GM18519 (cell line): Measurements from ENCODE around the gene C16orf46.
A peak's percentile ranks its signal among the peaks of the same experiment; 100 is the strongest.

Experiments
- ATAC-seq: cut with Tn5 transposase; IDR thresholded peaks from one replicate; pipeline ENCODE4 v1.9.1; 2021; ENCODE audit warnings: mild to moderate bottlenecking, moderate library complexity; ENCODE audit not compliant: unreplicated experiment, low FRiP score

C16orf46 gene

GRCh38 chr16:81076566-81077075 lies 417 bp downstream of the C16orf46 start:
- peak; percentile 39 for ATAC-seq

- ATAC-seq = no peak
Observed at GRCh38 chr16:81073560-81074330, 3.3 kb downstream of the C16orf46 start.

DNA sequence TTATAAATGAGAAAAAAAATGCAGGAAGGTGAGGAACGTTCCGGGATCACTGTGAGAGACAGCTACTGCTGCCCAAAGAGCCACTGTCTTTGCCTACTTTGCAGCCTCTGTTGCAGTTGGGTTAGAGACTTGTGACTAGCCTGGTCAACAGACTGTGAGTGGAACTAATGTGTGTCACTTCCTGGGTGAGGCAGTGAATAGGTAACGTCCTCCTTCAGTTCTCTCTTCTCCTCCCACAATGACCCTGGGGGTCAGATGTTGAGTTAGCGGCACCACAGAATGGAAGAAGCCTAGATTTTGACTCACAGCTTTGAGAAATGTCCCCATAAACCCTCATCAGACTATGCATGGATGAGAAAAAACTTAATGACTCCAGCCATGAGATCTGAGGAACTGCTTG lies 5.2 kb downstream of the C16orf46 start:
- ATAC-seq = no peak

DNA sequence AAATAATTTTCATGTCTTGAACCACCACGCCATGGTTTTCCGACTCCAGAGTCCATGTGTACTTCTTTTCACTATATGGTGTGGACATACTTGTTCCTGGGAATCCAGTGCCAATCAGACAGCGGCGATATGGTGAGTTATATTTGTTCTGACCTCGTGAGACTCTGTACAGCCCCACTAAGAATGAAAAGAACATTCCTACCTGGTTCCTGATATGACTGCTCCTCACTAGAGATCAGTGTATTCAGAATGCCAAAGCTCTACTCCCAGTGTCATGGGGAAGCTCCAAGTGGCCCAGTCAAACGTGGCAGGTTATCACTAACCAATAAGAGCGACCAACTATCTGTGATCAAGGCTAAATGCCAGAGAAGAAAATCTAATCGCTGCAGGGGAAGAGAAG lies 6.1 kb downstream of the C16orf46 start:
- ATAC-seq = no peak

DNA sequence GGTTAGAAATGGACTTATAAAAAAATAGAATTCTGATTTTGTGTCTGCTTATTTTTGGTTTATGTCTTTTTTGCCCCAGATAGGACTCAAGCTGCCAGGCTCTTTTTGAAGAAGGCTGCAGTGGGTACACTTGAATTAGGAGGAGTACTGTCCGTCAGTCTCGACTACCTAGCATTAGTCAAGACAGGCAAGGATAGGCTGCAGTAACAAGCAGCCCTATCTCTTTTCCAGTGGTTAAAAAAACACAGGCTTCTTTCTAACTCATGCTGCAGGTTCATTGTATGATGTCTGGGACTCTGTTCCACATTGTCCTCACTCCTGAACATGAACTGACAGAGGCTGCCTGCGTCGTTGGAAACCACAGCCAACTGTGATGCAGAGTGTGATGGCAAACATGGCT lies 8.0 kb downstream of the C16orf46 start:
- ATAC-seq = no peak

DNA sequence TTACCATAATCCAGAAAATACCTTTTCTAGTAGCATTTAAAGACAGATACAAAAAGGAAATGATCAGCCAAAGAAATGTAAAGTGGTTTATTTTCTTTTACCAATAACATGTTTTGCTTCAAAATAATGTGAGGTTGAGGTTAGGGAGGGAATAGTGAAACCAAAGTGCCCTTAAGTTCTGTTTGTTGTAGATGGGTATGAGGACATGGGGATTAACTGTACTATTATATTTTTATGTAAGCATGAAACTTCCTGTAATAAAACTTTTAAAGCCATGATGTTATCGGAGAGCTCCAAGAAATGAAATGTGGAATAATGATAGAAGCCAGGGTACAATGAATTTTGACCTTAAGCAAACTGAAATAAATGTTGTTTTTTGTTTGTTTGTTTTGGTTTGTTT lies 9.9 kb downstream of the C16orf46 start:
- ATAC-seq = no peak

- no peak for ATAC-seq
Observed at GRCh38 chr16:81066681-81067080, 10.4 kb downstream of the C16orf46 start.

- ATAC-seq = no peak
Observed at GRCh38 chr16:81061871-81062608, 15.0 kb downstream of the C16orf46 start.

DNA sequence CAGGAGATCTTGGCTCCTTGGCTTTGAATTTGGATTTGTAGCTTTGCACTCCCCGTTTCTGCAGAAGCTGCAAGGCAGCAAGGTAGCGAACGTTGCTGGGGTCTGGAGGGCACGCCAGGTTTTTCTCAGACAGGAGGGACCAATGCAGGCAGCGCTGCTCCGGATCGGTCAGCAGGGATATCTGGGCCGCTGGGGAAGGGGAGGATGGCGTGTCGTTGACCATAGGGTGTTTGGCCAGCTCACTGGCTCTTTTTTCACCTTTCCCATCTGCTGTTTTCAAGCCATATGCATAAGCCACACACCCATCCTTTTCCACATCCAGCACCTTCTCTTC lies 15.8 kb downstream of the C16orf46 start:
- ATAC-seq = no peak

- no peak for ATAC-seq
Observed at GRCh38 chr16:81060576-81061306, 16.3 kb downstream of the C16orf46 start.

DNA sequence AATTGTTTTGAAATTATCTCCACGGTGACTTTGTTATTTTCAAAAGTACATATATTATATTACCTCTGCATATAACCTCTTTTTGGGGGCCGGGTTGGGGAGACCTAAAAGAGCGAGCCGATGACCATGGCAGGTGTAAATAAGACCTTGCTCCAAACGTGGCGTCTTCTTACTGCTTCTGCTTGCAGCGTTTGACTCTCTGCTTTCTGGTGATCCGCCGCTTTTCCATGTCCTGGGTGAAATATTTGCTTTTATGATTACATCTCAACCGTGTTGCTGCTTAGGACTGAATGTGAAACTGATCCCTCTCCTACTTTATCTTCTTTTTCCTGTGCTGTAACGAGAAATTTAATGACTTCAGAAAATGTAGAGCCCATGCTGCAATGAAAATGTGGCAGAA lies 23.3 kb downstream of the C16orf46 start:
- ATAC-seq = no peak

DNA sequence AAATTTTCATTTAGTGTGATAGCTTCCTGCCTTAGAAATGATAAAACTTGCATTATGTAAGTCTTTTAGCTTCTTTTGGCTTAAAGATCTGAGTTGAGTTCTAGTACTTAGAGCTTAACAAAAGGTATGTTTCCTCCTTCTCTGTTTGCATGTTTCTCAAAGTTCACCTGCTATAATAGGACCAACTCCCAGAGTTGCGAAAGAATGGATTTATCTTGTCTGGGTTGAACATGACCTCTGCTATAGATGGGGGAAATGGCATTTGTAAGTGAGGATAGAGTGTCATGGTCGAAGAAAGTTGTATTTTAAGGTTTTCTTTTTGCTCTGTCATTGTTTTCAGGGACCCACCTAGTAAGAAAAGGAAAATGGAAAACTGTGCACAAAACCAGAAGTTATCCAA lies 34.2 kb downstream of the C16orf46 start:
- ATAC-seq = no peak

GRCh38 chr16:81041696-81042095 lies 35.3 kb downstream of the C16orf46 start:
- ATAC-seq = no peak

- ATAC-seq = no peak
Observed at GRCh38 chr16:81040842-81041241, 36.2 kb downstream of the C16orf46 start.

DNA sequence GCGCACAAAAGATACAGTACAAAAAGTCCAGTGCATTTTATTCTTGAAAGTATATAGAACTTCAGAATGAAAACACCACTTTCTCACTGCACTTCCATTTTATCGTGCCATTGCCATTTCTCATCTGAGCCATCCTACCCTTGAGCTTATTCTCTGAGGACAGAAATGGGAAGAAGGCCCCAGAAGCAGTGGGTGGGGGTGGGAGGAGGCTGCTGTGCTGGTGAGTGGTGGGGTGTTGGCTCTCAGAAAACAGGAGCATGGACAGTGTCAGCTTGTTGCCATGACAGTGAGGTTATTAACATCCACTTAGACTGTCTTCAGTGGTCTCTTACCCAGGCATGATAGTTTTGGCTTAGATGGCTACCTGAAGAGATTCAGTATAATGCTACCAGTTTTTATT lies 36.9 kb downstream of the C16orf46 start:
- no peak for ATAC-seq

GRCh38 chr16:81036751-81037350 lies 40.2 kb downstream of the C16orf46 start:
- ATAC-seq = no peak

DNA sequence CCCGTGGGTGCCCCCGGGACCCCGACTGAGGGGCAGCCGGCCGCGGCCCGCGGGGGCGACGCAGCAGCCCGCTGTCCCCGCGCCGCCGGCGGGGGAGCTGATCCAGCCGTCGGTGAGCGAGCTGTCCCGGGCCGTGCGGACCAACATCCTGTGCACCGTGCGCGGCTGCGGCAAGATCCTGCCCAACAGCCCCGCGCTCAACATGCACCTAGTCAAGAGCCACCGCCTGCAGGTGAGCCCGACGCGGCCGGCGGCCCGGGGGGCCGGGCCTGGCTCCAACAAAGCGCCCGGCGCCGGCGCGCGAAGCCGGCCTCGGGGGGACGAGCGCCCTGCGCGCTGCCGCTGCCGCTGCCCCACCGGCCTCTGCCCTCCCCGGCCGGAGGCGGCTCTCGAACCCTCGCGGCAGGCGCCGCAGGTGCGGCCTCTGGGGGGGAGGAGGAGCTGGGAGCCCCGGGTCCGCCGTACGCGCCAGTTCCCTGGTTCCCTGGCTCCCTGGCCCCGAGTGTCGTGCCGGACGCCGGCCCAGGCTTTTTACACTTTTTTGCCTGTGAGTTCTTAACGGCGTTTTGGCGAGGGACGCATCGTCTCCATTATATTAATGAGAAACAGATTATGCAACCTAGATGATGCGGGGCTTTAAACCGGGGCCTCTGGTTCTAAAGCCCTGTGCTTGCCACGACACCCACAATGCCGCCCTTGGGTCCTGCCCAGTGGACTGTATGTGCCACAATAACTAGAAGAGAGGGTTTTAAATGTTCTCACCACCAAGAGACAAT lies 40.9 kb downstream of the C16orf46 start:
- ATAC-seq = peak; percentile 32

DNA sequence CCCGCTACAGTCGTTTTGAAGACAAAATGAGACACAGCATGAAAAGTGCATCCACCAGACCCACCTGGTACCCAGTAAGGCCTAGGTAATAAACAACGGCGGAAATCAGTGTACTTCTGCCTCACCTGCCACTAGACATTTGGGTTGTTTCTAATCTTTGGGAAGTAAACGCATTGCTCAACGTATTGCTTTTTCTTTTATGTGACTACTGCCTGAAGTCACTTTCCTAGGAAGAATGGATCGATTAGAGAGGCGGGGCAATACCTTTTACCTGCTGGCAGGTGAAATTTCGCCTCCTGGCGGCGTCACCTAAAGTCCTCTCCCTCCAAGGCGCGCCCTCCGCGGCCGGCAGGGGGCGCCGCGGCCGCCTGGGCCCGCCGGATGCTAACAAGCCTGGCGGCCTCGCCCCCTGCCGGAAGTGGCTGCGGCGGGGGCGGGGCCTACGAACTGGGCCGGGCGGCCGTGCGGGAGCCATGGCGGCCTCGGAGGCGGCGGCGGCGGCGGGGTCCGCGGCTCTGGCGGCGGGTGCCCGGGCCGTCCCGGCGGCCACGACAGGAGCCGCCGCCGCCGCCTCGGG lies 41.6 kb downstream of the C16orf46 start, which contains the start of gene ATMIN:
TSS of gene ATMIN (plus strand) at position 445 of the 577 bp plus-strand sequence. CDS start at position 474, 29 bp downstream.
- ATAC-seq = peak; percentile 84

- no peak for ATAC-seq
Observed at GRCh38 chr16:81029930-81030604, 47.0 kb downstream of the C16orf46 start.
